CD1c-positive myeloid dendritic cell (primary cell): ENCODE measurements around the gene ECPAS.
"Not testable (repeated sequence)": the region's sequence is repeated elsewhere in the genome, so short reads cannot be mapped to it uniquely, and the experiment has no call there.

Source experiments
- DNase-seq: peaks from one replicate; pipeline ENCODE4 v3.0.0-alpha.2; 2016; ENCODE audit errors: extremely low spot score

ECPAS gene

DNA sequence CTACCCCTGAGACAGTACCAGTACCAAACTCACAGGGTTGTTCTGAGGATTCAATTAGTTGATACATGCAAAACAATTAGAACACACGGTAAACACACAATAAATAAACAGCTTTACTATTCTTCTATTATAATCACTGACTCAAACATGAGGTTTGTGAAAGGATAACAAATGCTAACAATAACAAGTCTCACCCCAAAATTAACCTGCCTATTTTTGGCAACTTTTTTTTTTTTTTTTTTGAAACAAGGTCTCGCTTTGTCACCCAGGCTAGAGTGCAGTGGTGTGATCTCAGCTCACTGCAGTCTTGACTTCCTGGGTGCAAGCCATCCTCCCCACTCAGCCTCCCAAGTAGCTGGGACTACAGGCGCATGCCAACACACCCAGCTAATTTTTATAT, 6.5 kb downstream of the ECPAS start:
- DNase-seq, result no peak

DNA sequence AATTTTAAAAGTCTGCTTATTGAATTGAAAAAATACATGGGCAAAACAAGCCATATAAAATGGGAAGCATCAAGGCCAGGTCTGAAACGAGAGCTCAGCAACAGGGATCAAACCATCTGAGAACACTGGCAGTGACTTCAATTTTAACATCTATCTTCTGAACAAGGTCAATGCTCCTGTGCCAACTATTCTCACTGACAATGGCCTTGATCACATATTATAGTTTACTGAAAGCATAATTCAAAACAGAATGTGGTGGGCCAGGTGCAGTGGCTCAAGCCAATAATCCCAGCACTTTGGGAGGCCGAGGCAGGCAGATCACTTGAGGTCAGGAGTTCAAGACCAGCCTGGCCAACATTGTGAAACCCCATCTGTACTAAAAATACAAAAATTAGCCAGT, 9.0 kb downstream of the ECPAS start:
- DNase-seq, result no peak

DNA sequence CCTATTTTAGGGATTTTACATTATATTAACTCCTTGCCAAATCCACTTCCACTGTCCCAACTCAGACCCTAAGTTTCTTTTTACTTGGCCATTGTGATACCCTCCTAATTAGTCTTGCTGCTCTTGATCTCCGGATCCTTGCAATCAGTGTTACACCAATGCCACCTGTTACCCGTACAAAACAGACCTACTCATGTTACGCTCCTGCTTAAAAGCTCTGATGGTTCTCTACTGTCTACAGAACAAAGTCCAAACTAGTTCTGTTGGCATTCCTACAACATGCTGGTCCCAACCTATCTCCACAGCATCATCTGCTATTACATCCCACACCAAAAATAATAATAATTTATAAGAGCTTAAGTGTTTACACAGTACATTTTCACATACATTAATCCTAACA, 9.8 kb downstream of the ECPAS start:
- no peak for DNase-seq

DNA sequence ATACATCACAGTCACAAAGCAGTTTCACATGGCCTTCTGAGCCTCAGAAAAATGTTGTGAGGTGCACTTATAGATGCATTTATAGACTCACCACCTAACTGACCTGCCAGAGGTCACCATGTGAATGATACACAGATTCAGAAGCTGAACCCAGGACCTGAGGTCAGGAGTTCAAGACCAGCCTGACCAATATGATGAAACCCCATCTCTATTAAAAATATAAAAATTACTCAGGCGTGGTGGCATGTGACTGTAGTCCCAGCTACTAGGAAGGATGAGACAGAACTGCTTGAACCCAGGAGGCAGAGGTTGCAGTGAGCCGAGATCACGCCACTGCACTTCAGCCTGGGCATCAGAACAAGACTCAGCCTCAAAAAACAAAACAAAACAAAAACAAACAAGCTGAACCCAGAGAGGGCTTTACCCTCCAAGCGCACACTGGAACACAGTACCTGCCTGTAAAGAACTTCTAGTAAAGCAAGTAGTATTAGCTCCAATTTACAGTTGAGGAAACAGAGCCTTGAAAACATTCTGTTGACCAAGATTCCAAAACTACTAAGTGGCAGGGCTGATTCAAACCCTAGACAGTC, 16.3 kb downstream of the ECPAS start:
- DNase-seq, result no peak

GRCh38 chr9:111463048-111463447, 21.1 kb downstream of the ECPAS start:
- DNase-seq, result peak; percentile 33

GRCh38 chr9:111458139-111459009, 25.8 kb downstream of the ECPAS start:
- DNase-seq, result no peak

DNA sequence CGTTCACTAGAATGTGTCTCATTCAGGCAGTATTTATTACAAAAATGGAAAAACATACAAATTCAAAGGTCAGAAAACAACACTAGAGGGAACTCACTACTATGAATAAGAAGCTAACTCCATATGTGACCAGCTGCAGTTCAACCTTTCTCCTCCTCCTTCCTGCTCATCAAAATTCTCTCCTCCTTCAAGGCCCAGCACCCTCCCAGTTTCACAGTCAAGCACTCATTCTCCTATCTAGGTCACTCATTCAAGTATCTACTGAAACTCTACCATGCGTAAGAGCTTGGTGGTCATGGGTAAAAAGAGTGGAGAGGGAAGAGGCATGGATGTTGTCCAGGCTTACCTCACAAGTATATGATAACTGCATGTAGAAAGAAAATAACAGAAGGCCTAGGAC, 27.7 kb downstream of the ECPAS start:
- no peak for DNase-seq

GRCh38 chr9:111455638-111456037, 28.5 kb downstream of the ECPAS start:
- DNase-seq, result no peak

GRCh38 chr9:111454751-111455150, 29.4 kb downstream of the ECPAS start:
- DNase-seq, result no peak

DNA sequence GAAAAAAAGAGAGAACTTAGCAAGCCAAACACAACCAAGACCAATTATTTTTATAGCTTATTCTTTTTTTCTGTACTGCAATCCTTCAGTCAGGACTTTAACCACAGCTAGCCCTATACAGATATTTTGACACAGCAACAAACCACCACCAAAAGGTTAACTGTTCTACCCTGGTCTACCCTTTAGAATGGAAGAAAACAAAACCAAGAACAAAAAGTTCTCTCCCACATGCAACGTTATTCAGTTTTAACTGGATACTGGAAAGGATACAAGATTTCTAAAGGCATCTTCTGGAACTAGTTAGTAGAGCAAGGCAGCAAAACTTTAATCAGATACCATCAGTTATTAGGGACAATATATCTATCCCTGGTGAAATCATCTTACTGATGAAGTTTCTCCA, 32.6 kb downstream of the ECPAS start:
- DNase-seq, result no peak

DNA sequence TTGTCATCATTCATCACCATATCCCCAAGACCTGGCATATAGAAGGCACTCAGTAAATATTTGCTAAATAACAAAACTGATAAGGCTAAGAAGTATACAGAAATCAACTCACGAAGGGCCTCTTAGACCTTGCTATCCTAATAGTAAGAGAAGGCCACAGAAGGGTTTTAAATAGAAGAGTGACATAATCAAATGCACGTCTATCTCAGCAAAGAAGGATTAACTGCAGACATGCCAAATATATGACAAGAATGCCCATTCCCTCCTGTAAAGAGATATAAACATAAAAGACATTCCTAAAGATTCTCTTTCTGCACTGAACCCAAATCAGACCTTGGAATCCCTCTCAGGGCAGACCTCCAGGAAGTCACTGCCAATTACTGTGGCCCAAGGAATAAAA, 34.1 kb downstream of the ECPAS start:
- no peak for DNase-seq

- DNase-seq, result no peak
These were observed 34.5 kb downstream of the ECPAS start for GRCh38 chr9:111449705-111450104.

- not testable (repeated sequence) for DNase-seq
These were observed 38.4 kb downstream of the ECPAS start for GRCh38 chr9:111445799-111446198.

DNA sequence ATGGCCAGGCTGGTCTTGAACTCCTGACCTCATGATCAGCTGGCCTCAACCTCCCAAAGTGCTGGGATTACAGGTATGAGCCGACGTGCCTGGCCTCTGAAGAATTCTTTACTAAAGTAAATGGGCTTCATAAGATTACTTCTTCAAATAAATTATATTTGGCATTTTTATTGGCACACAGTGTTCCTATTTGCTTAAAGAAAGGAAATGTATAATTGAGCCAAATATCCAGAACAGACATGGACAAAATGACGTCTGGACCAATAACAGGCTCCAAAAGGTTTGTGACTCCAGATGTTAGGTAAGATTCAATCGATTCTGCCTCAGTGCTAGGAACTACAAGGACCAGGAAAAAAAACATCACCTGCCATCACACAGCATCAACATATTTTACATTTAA, 40.7 kb downstream of the ECPAS start:
- DNase-seq, result no peak

DNA sequence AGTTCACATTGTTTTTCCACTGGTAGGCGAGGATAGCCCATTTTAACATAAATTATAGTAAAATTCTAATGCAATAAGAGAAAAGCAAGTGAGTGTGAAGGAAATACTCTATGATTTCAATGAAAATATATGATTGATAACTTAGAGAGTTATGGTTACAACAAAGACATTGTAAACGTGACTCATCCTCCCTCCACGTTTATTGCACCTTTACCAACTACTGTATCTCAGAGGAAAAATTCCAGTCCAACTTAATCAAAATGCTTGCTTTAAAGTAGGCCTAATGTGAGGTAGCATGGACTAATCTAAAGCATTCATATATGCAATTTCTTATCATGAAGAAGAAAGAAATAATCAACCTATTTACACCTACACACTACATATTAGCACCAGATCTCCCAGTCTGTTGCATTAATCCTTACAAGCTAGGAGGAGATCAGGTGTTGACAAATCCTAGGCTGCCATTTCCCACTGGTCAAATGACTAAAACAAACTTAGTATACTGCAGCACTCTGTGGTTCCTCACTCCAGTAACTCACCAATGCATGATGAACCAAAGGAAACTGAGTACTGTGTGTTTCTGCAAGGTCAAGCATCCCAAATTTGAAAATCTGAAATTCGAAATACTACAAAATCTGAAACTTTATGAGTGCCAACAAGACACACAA, 41.7 kb downstream of the ECPAS start:
- DNase-seq, result no peak

- no peak for DNase-seq
These were observed 44.0 kb downstream of the ECPAS start for GRCh38 chr9:111440226-111440625.

DNA sequence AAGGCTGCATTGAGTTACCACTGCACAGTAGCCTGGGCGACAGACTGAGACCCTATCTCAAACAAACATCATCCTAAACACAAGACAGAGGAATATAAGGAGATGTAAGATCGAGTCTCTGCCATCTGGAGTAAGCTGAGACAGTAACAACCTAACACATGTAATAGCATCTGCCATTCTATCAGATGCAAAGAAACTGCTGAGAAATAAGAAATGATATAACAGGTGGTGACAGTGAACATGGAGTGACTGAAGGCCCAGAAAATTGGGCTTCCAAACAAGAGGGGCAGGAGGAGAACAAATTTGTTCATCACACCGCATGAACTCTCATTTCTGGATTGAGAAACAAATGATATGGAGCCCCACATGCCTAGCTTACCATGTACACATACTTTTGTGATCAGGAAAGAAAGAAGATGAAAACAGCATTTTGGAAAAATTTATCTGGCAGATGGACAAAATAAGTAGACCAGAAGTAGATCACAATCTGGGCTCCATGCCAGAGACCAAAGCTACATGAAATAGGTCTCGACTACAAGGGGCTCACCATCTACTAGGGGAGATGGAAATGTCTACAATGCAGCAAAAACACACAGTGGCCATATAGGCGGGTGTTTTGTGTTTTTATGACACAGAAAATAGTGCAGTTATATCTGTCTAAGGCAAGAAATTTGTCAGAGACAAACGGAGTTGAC, 45.5 kb downstream of the ECPAS start:
- no peak for DNase-seq

- DNase-seq, result no peak
These were observed 47.6 kb downstream of the ECPAS start for GRCh38 chr9:111436571-111436970.

DNA sequence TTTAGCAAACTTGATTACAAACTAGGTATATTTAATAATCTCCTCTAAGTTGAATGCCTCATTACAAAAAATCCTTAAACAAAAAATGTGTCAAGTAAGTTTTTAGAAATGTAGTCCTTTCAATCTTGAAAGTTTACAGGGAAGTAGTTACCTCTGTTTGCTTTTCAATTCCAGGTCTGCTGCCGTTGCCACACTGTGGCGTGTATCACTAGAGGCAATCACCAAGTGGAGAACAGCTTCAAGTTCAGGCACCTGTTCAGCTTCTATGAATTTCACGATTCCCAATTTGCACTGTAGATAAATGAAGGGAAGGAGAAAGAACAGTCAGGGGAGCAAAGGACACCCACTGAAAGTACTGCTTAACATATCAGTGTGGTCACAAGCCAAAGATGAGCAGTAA, 51.1 kb downstream of the ECPAS start:
- no peak for DNase-seq

DNA sequence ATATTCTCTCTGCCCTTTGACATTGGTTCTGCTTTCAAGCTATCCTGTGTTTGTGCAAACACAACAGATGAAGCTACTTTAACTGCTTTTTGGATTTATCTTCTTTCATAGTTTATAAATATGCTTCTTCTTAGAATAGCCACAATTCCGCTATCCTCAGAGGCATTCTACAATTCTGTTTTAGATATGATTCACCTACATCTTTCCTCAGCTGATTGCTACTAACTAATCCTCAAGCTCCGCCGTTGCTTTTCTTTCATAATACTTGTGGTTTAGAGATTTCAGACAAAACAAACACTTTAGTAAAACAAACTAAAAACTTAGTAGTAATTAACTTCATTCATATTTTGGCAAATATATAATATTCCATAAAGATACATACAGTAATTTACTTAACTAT, 52.5 kb downstream of the ECPAS start:
- DNase-seq, result no peak

- DNase-seq, result no peak
These were observed 55.0 kb downstream of the ECPAS start for GRCh38 chr9:111429175-111429574.

- DNase-seq, result peak; percentile 6
These were observed 57.0 kb downstream of the ECPAS start for GRCh38 chr9:111427186-111427585.
